Panc1 (cell line): Measurements from ENCODE around the gene IQCH. TPM values are rescaled to one million over a fixed set of nuclear protein-coding genes. Genes with fewer than 3 reads are reported as not detected.

Source experiments
- ATAC-seq: fragments of 200-7000 bp; cut with Tn5 transposase; 2 replicates; pipeline ENCODE4 v1.9.1; 2020; ENCODE audit warnings: mild to moderate bottlenecking, moderate library complexity
- BruUV-seq: library from RNA; stranded (reverse); fragments of 400-500 nt; replicated peaks from 2 replicates; lab custom pipeline; 2021; lab: Mats Ljungman, UMichigan
- CTCF ChIA-PET: fragments of 300-600 bp; sonication (Branson Sonifier 250); formaldehyde crosslinking; loops from one replicate; lab custom pipeline; 2022; ENCODE audit warnings: antibody characterized with exemption; lab: Charles Lee
- POLR2A ChIA-PET: fragments of 300-600 bp; sonication (Branson Sonifier 250); formaldehyde crosslinking; loops from one replicate; lab custom pipeline; 2022; ENCODE audit warnings: antibody characterized with exemption; lab: Charles Lee
- DNase-seq: peaks from one replicate; pipeline ENCODE4 v3.0.0-alpha.2; 2010; ENCODE audit warnings: low read depth, low spot score
- H3K27ac ChIP-seq: 2 replicates; pipeline ENCODE4 v1.5.1; 2011; ENCODE audit warnings: mild to moderate bottlenecking, low read length, inconsistent platforms
- H3K27me3 ChIP-seq: fragments of 200-500 bp; sonication (Bioruptor generic); 2 replicates; pipeline ENCODE4 v1.6.0; 2014; ENCODE audit warnings: low read length, inconsistent platforms; ENCODE audit not compliant: control insufficient read depth, insufficient read depth
- H3K36me3 ChIP-seq: fragments of 200-500 bp; sonication (Bioruptor generic); 2 replicates; pipeline ENCODE4 v1.5.1; 2014; ENCODE audit warnings: inconsistent platforms, mild to moderate bottlenecking, low read length, moderate library complexity; ENCODE audit not compliant: control insufficient read depth, insufficient read depth
- H3K4me1 ChIP-seq: 2 replicates; pipeline ENCODE4 v1.5.1; 2011; ENCODE audit warnings: inconsistent platforms, mild to moderate bottlenecking, low read length, moderate library complexity; ENCODE audit not compliant: control insufficient read depth, insufficient read depth
- H3K4me3 ChIP-seq, 2 experiments: 2 replicates each; pipeline ENCODE4 v1.5.1; 2011 to 2012; ENCODE audit warnings: low read depth in 2 of 2, low read length in 2 of 2, mild to moderate bottlenecking in 2 of 2, inconsistent platforms in 1 of 2, moderate library complexity in 1 of 2
- H3K9me3 ChIP-seq: fragments of 200-500 bp; sonication (Bioruptor generic); 2 replicates; pipeline ENCODE4 v1.5.1; 2014; ENCODE audit warnings: low read depth, mild to moderate bottlenecking, inconsistent platforms, low read length, moderate library complexity; ENCODE audit not compliant: control insufficient read depth, insufficient read depth
- POLR2AphosphoS5 ChIP-seq: IDR thresholded peaks from 2 replicates; pipeline ENCODE4 v1.6.1; 2012; ENCODE audit warnings: mild to moderate bottlenecking, low read depth, low read length, moderate library complexity
- SIN3A ChIP-seq: IDR thresholded peaks from 2 replicates; pipeline ENCODE4 v1.6.1; 2012; ENCODE audit warnings: low read depth, mild to moderate bottlenecking, low read length, moderate library complexity, borderline replicate concordance; ENCODE audit not compliant: insufficient read depth
- TCF7L2 ChIP-seq: IDR thresholded peaks from 2 replicates; pipeline ENCODE4 v1.6.1; 2011; ENCODE audit warnings: mild to moderate bottlenecking, low read depth, low read length, inconsistent platforms
- in situ Hi-C: cut with HindIII; loops from 2 replicates; pipeline ENCODE4 v1.10.0; 2016; ENCODE audit warnings: low sequenced_read_pairs, low pct_unique_long_range_greater_than_20kb
- intact Hi-C: fragments of 100-400 bp; cut with micrococcal nuclease; formaldehyde crosslinking; loops from one replicate; pipeline ENCODE4 v1.10.0; 2022; ENCODE audit not compliant: unreplicated experiment
- total RNA-seq: library from RNA; stranded (reverse); gene quantifications from one replicate; pipeline ENCODE4 v1.2.1, GENCODE V29; 2021; ENCODE audit not compliant: unreplicated experiment
- TF ChIP-seq, protein P1 (sequence below): fragments of 450-650 bp; IDR thresholded peaks from 2 replicates; pipeline ENCODE4 v1.5.1; 2017; ENCODE audit warnings: mild to moderate bottlenecking
- TF ChIP-seq, protein P2 (sequence below), 2 experiments: IDR thresholded peaks; 2 replicates each; pipeline ENCODE4 v1.6.1; 2011 to 2012; ENCODE audit warnings: low read depth in 2 of 2, control low read depth in 1 of 2, low read length in 1 of 2, mild to moderate bottlenecking in 1 of 2, moderate library complexity in 1 of 2; ENCODE audit not compliant: insufficient read depth in 1 of 2

IQCH gene
- total RNA-seq, 1 experiment from 2014 or later = 3.9 TPM

DNA sequence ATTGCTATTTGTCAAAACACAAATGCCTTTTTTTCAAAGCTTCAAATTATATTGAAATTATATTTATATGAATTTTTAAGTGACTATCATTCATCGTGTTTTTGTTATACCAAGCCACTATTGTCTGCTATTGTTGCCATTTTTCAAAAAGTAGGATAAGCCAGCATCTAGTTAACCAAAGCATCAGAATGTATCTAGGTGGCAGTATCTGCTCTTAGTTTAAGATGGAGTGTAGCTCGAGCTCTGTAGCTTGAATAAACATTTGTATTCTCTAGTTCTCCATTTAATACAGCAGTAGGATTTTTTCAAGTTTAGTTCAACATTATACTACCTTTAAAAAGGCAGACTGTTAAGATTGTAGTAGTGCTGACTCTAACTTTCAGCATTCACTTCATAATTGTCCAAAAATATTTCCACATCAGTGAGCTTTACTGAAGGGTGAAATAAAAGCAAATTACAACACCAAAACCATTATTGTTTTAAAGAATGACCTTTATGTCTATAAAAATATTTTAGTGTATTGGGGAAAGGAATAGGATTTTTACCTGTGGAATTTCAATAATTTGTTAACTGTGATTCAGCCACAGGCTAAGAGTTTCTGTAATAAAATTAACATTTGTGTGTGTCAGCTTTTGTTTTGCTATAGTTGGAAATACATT lies 246.7 kb downstream of the IQCH start:
- POLR2A ChIA-PET = no interaction called here
- CTCF ChIA-PET = interaction anchor here (1.0 kb wide), 1 partner anchor 331 kb away, joined by 3 read pairs; no protein-coding TSS in a partner anchor
- H3K4me1 ChIP-seq = no peaks in the 10 kb centered on the region
- TF ChIP-seq, protein P1, sequence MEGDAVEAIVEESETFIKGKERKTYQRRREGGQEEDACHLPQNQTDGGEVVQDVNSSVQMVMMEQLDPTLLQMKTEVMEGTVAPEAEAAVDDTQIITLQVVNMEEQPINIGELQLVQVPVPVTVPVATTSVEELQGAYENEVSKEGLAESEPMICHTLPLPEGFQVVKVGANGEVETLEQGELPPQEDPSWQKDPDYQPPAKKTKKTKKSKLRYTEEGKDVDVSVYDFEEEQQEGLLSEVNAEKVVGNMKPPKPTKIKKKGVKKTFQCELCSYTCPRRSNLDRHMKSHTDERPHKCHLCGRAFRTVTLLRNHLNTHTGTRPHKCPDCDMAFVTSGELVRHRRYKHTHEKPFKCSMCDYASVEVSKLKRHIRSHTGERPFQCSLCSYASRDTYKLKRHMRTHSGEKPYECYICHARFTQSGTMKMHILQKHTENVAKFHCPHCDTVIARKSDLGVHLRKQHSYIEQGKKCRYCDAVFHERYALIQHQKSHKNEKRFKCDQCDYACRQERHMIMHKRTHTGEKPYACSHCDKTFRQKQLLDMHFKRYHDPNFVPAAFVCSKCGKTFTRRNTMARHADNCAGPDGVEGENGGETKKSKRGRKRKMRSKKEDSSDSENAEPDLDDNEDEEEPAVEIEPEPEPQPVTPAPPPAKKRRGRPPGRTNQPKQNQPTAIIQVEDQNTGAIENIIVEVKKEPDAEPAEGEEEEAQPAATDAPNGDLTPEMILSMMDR = peak; percentile 54; the same call in 1 of the 2 replicates
- TF ChIP-seq TCF7L2 = no peak
- DNase-seq = no peak
- intact Hi-C loops (no loop called here), in situ Hi-C loops (no loop called here)
- H3K36me3 ChIP-seq = no peaks in the 10 kb centered on the region
- H3K27me3 ChIP-seq = no peaks in the 10 kb centered on the region
- no peaks in the 10 kb centered on the region for H3K9me3 ChIP-seq
- H3K27ac ChIP-seq = no peak overlapping the region
- peak; percentile 66; the same call in 1 of the 2 replicates for ATAC-seq
- H3K4me3 ChIP-seq = no peak overlapping the region
- no TSS peak for BruUV-seq

DNA sequence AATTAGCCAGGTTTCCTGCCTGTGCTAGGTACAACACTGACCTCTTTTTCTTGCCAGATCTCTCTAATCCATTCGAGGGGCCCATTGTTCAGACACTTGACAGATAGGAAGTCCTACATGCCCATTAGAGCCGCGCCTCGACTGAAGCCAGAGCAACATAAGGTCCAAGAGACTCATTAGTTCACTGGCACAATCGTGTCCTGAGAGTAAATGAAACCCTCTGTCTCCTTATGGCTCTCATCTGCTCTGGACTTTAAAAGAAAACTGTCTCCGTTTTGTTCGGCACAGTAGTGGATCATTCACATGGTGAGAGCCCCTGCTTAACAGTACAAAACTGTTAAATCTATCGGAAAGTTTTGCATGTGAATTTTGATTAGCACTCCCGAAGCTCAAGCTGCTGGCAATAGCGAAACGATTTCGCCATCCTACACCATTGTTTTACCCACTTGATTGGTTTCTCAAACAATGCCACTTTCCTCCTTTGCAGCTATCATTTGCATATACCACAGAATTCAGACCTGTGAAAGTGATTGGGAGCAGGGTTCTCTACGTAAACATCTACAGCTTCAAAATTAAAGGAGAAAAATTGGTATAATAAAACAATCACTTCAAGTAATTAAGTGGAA lies 247.4 kb downstream of the IQCH start:
- no peak for DNase-seq
- intact Hi-C loops (no loop called here), in situ Hi-C loops (no loop called here)
- Histone ChIP-seq H3K9me3 (no peaks in the 10 kb centered on the region), H3K27ac (no peak overlapping the region), H3K4me3 (no peak overlapping the region), H3K4me1 (no peaks in the 10 kb centered on the region), H3K27me3 (no peaks in the 10 kb centered on the region), H3K36me3 (no peaks in the 10 kb centered on the region)
- ATAC-seq = no peak
- POLR2A ChIA-PET = no interaction called here
- TF ChIP-seq POLR2AphosphoS5 (no peak), TCF7L2 (no peak), SIN3A (no peak)
- TF ChIP-seq, protein P1 = no peak
- TF ChIP-seq, protein P2, sequence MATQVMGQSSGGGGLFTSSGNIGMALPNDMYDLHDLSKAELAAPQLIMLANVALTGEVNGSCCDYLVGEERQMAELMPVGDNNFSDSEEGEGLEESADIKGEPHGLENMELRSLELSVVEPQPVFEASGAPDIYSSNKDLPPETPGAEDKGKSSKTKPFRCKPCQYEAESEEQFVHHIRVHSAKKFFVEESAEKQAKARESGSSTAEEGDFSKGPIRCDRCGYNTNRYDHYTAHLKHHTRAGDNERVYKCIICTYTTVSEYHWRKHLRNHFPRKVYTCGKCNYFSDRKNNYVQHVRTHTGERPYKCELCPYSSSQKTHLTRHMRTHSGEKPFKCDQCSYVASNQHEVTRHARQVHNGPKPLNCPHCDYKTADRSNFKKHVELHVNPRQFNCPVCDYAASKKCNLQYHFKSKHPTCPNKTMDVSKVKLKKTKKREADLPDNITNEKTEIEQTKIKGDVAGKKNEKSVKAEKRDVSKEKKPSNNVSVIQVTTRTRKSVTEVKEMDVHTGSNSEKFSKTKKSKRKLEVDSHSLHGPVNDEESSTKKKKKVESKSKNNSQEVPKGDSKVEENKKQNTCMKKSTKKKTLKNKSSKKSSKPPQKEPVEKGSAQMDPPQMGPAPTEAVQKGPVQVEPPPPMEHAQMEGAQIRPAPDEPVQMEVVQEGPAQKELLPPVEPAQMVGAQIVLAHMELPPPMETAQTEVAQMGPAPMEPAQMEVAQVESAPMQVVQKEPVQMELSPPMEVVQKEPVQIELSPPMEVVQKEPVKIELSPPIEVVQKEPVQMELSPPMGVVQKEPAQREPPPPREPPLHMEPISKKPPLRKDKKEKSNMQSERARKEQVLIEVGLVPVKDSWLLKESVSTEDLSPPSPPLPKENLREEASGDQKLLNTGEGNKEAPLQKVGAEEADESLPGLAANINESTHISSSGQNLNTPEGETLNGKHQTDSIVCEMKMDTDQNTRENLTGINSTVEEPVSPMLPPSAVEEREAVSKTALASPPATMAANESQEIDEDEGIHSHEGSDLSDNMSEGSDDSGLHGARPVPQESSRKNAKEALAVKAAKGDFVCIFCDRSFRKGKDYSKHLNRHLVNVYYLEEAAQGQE (IDR thresholded peaks at IDR 0.05; ENCODE audit: insufficient read depth in 1 of 2, low read depth in 2 of 2, low read length in 1 of 2) = no peak
- BruUV-seq = no TSS peak
- CTCF ChIA-PET = interaction anchor here (0.6 to 1.0 kb wide), 2 partner anchors 67 to 330 kb away, joined by 3 to 11 read pairs; no protein-coding TSS in a partner anchor
